ENCODE results near the gene RNF39.

GRCh38 chr6:30035784-30036183, 39.8 kb downstream of the RNF39 start:
- TF ChIP-seq SKI (IDR thresholded peaks at IDR 0.05; ENCODE audit: partially characterized antibody), result no peak
- no peak for TF ChIP-seq ARNTL (CRISPR knock-in tag; IDR thresholded peaks at IDR 0.05)
- TF ChIP-seq RARG (CRISPR knock-in tag; IDR thresholded peaks at IDR 0.05; ENCODE audit: low read depth), result no peak
- no peak for TF ChIP-seq MTA3 (CRISPR knock-in tag; IDR thresholded peaks at IDR 0.05)
- no peak for TF ChIP-seq JUN (CRISPR knock-in tag; IDR thresholded peaks at IDR 0.05)
- no peak for TF ChIP-seq CBFB (CRISPR knock-in tag; IDR thresholded peaks at IDR 0.05)
- TF ChIP-seq PITX1 (CRISPR knock-in tag; IDR thresholded peaks at IDR 0.05), result no peak

Measured in HepG2 (cell line).